ENCODE data around the gene CNTNAP5.

DNA sequence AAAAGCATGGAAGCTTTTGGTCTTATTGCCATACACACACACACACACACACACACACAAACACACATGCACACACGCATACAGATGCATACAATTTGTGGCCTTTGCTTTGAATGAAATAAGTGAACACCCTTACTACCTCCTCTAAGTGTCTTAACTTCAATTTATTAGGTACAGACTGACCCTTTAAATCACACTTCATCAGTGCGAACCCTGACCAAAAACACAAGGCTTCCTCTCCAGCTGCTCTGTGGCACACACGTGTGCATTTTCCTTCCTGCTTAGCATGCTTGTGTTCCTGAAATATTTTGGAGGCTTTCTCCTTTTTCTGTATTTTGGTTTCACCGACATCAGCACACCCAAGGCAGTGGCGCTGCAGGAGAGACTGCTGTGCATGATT, 96.0 kb downstream of the CNTNAP5 start:
- TF ChIP-seq, protein P1, sequence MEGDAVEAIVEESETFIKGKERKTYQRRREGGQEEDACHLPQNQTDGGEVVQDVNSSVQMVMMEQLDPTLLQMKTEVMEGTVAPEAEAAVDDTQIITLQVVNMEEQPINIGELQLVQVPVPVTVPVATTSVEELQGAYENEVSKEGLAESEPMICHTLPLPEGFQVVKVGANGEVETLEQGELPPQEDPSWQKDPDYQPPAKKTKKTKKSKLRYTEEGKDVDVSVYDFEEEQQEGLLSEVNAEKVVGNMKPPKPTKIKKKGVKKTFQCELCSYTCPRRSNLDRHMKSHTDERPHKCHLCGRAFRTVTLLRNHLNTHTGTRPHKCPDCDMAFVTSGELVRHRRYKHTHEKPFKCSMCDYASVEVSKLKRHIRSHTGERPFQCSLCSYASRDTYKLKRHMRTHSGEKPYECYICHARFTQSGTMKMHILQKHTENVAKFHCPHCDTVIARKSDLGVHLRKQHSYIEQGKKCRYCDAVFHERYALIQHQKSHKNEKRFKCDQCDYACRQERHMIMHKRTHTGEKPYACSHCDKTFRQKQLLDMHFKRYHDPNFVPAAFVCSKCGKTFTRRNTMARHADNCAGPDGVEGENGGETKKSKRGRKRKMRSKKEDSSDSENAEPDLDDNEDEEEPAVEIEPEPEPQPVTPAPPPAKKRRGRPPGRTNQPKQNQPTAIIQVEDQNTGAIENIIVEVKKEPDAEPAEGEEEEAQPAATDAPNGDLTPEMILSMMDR (IDR thresholded peaks at IDR 0.05; ENCODE audit: extremely low read depth in 1 of 2, insufficient read depth in 1 of 2, low read depth in 1 of 2, low read length in 2 of 2), result no peak
- TF ChIP-seq MYC (IDR thresholded peaks at IDR 0.05; ENCODE audit: low read depth, low read length) (no peak), POLR2A (IDR thresholded peaks at IDR 0.05; ENCODE audit: low read depth, low read length) (no peak), EZH2 (IDR thresholded peaks at IDR 0.05; ENCODE audit: borderline replicate concordance, low read depth, low read length, severe bottlenecking) (no peak)
- TF ChIP-seq, protein P2, sequence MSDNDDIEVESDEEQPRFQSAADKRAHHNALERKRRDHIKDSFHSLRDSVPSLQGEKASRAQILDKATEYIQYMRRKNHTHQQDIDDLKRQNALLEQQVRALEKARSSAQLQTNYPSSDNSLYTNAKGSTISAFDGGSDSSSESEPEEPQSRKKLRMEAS (IDR thresholded peaks at IDR 0.05; ENCODE audit: insufficient read depth, insufficient read length), result no peak

Measured in endothelial cell of umbilical vein (primary cell).